Activated CD8-positive, alpha-beta memory T cell treated with anti-CD3 and anti-CD28 coated beads, Interleukin-2, amount 50 U/mL, for 4 hours (primary cell): ENCODE measurements around the gene PFN1.

Source experiments
- DNase-seq: peaks from one replicate; pipeline ENCODE4 v3.0.0-alpha.2; 2020

PFN1 gene

GRCh38 chr17:4967539-4968485 lies 19.5 kb upstream of the PFN1 start, which contains the start of gene SPAG7:
TSS of gene SPAG7 (minus strand) at chr17:4967817. CDS start at chr17:4967804, 13 bp downstream.
- DNase-seq = peak; percentile 90

GRCh38 chr17:4966844-4967538 lies 18.7 kb upstream of the PFN1 start:
- peak; percentile 88 for DNase-seq

GRCh38 chr17:4965311-4965986 lies 17.1 kb upstream of the PFN1 start:
- no peak for DNase-seq

DNA sequence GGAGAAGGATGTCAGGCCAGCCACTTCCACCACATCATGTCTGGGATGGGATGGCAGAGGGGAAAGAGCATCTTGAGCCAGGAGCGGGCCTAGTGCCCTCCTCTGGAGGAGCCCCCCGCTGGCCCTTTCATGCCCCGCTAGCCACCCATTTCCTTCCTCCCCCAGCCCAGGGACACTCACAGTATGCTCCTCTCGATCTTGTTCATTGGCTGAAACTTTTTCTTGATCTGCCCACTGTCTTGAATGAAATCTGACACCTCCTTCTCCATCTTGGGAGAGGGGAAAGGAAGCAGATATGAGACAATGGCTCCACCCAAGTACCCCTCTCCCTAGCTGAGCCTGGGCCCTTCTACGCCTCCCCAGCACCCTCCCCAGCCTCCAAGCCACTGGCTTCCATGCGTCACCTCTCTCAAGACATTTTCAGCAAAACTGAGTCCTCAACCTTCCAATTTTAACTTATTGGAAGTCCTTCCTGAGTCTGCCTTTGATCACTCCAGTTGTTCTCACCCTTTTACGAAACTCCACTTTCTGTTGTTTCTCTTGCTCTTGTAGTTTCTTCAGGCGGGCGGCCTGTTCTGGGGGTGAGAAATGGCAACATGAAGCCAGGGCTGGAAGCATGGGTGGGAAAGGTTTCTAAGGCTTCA lies 12.1 kb upstream of the PFN1 start:
- no peak for DNase-seq

DNA sequence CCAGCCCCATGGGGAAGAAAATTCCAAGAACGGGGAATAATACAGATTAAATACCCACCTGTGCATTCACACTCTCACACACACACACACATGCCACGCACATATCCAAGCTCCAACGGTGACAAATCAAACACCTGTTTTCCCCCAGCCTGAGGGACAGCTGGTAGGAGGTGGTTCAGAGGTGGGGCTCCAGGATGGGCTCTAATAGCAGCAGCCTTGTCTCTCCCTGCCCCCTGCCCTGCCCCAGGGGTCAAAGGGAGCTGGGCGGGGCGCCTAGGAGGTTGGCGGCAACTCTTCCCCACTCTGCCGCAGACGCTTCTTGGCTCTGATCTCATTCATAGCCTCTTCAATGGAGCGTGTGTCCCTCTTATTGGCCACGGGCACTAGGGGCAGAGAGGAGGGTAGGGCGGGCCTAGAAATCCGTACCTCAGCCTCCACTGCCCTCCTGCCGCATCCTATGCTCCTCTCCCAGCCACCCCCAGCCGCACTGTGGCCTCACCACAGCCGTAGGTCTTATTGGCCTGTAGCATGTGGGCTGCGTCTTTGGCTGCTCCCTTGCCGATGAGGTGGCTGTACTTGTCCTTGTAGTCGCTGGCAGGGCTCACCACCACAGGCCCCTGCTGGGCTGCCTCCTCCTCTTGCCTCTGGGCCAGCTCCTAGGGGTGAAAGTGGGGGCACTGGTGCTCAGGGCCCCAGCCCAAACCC lies 11.1 kb upstream of the PFN1 start:
- no peak for DNase-seq

GRCh38 chr17:4958102-4958501 lies 9.8 kb upstream of the PFN1 start:
- no peak for DNase-seq

GRCh38 chr17:4956493-4957061 lies 8.2 kb upstream of the PFN1 start:
- peak; percentile 51 for DNase-seq

DNA sequence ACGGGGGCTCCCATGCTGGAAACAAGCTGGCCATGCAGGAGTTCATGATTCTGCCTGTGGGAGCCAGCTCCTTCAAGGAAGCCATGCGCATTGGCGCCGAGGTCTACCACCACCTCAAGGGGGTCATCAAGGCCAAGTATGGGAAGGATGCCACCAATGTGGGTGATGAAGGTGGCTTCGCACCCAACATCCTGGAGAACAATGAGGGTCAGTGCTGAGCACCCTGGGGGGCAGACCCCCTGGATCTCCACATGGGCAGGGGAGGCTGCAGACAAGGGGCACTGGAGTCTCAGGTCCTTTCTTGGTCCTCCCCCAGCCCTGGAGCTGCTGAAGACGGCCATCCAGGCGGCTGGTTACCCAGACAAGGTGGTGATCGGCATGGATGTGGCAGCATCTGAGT lies 6.8 kb upstream of the PFN1 start:
- no peak for DNase-seq

DNA sequence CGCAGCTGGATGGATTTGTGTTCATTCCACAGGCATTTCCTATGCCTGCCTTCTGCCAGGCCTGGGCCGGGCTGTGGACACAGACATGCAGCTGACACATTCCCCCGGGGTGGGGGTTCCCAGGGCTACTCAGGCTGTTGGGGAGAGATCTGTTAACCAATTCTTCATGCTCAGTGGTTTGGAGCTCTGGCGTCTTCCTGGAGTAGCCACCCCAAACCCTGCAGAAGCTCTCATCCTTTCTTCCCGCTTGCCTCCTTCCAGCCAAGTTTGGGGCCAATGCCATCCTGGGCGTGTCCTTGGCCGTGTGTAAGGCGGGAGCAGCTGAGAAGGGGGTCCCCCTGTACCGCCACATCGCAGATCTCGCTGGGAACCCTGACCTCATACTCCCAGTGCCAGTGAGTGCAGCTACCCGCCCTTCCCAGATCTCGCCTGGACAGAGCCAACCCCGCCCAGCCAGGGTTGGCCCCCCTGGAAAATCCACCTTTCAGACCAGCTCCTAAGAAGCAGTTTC lies 5.2 kb upstream of the PFN1 start:
- no peak for DNase-seq

DNA sequence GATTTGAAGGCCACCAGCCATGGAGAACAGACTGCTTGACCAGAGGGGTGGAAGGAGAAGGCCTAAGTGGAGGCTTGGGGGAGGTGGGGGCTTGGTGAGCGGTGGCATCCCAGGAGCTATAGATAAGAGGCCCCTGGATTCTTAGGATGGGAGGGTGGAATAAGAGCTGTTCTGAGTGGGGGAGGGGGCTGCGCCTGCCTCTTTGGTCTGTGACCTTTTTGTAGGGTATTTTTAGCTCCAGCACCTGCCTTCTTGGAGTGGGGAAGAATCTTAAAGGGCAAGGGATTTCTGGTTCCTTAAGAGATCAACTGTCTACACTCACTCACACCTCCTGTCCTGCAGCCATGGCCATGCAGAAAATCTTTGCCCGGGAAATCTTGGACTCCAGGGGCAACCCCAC lies 3.2 kb upstream of the PFN1 start:
- DNase-seq = no peak

- DNase-seq = no peak
These were observed 2.4 kb upstream of the PFN1 start, which contains the start of gene ENO3 for GRCh38 chr17:4950746-4951204. TSS of gene ENO3 (plus strand) at chr17:4951119. CDS start at chr17:4951830, 711 bp downstream.

DNA sequence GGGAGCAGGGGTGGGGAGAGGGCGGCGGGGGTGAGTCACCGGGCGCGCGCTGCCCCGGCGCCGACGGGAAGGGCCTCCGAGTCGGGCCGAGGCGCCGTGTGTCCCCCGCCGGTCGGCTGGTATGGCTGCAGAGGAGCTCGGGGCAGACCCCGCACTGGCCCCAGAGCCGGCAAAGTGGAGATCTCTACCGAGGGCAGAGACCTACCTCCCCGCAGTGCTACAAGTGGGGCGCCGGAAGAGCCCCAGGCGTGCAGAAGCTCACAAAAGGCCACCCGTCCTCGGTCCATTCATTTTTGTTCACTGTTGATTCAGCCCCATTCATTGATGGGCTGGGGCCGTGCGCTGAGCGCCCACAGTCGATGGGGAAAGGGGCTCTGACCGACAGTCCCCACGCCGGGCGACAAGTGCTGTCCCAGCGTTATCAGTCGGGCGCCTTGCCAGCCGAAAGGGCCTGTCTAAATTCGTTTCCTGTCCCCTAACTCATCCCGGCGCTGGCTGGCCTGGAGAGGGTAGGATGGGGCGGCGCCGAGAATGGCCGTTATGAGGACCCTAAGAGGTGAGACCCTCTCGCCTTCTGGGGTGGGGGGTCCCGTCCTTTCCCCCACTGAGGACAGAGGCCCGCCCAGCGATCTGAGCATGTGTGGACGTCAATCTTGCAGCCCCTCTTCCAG lies 1.9 kb upstream of the PFN1 start:
- DNase-seq = peak; percentile 70

GRCh38 chr17:4949321-4950074 lies 1.2 kb upstream of the PFN1 start:
- DNase-seq = peak; percentile 74

GRCh38 chr17:4948931-4949320 lies 596 bp upstream of the PFN1 start:
- DNase-seq = peak; percentile 66

DNA sequence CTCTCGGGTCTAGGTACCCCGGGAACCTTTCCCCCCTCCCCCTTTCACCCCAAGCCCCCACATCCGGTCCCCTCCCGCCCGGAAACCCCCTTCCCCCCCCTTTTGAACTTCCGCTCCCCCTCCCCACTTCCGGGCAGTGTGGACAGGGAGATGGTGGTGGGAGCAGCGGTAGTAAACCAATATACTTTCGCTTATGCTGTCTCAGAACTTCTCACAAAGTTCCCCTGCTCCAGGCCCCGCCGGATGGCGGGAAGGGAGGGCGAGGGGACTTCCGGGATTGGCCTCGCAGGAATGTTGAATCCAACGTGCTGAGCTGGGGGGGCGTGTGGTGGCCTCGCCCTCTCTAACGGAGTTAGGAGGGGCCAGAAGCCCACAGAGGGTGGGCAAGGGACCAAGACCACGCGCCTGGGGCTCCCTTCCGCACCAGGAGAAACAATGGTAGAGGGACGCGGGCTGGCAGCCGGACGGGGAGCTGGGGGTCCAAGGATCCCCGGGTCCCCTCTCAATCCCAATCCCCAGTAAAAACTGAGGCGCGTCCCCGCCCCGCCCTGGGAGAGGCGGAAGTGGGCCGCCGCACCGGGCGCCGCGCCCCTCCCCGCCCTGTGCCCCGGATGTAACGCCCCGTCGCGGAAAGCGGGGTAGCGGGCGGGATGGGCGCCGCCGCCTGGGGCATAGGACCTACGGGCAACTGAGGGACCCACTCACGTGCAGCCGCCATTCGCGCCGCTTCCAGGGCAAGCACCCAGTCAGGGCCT lies 742 bp downstream of the PFN1 start:
- peak; percentile 68 for DNase-seq

DNA sequence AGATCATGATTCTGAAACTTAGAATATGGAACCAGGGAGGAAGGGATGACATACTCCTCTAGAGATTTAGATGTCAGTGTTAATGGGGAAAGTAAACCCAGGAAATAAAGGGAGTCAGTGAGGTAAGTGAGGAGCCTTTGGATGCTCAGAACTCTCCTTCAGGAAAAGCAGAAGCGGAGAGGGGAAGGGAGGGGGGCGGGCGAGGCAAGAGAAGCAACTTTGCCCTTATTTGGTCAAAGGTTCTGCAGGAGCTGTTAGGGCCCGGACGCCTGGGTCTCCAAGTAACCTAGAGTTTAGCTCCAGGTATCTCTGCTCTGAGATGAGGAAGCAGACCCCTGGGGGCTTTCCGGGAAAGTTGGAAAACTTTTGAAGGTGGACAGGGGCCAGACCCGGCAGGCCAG lies 1.3 kb downstream of the PFN1 start:
- no peak for DNase-seq

DNA sequence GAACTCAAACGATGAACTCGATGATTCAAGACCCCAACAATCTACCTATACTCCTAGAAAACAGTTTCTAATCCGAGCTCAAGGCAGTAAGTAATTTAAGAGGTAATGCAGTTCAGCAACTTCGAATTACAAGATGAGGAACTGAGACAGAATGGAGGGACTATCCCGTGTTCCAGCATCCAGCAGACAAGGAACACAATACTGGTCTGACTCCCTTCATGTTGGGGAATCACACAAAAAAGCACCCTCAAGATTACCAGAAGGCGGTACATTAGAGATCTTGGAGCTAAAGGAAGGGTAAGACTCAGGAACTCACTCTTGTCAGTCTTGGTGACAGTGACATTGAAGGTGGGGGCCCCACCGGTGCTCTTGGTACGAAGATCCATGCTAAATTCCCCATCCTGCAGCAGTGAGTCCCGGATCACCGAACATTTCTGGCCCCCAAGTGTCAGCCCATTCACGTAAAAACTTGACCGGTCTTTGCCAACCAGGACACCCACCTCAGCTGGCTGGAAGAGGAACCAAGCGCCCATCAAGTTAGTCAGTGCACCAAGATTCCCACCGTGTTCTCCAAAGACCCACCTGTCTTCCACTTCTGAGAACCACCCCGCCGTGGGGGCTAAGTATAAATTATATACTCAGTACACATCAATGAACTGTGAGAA lies 1.9 kb downstream of the PFN1 start:
- DNase-seq = no peak

- DNase-seq = no peak
These were observed 2.4 kb downstream of the PFN1 start for GRCh38 chr17:4945944-4946280.
